HG03159 (cell line): Measurements from ENCODE around the gene C20orf96.
A peak's percentile ranks its signal among the peaks of the same experiment; 100 is the strongest.
"Not testable (repeated sequence)": the region's sequence is repeated elsewhere in the genome, so short reads cannot be mapped to it uniquely, and the experiment has no call there.

Source experiments
- ATAC-seq: cut with Tn5 transposase; IDR thresholded peaks from one replicate; pipeline ENCODE4 v1.9.1; 2021; ENCODE audit warnings: mild to moderate bottlenecking, moderate library complexity; ENCODE audit not compliant: unreplicated experiment

C20orf96 gene, protein sequence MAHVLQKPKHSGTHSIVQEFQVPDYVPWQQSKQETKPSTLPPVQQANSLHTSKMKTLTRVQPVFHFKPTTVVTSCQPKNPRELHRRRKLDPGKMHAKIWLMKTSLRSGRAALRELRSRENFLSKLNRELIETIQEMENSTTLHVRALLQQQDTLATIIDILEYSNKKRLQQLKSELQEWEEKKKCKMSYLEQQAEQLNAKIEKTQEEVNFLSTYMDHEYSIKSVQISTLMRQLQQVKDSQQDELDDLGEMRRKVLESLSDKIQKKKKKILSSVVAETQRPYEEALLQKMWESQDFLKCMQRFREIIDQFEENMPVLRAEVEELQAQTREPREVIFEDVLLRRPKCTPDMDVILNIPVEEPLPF

DNA sequence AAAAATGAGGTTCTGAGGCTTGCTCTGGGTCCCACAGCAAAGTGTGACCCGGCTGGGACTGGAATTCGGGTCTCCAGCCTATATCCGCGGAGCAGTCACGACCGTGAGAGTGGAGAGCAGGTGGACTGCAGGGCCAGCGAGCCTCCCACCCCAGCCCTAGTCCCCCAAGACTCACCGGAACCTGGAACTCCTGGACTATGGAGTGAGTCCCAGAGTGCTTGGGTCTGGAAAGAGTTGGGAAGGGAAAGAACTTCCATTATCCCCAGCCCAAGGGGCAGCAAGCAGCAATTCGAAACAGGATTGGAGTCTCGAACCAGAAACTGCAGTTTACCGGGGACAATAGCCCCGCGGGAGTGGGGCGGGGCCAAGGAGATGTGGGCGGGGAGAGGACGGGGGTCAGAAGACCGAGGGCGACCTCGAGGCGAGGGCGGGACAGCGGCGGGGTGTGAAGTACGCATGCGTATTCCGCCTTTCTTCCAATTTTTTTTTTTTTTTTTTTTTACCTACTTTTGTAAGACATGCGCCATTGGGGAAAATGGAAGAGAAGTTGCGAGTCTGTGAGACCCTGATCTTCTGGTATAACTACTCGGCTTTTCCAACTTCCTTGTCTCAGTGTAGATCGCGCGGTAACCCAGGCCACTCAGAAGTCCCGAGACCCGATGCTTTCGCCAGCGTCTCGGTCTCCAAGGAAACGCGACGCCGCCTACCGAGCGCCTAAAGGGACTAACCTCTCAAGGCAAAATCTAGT is at the start of gene C20orf96:
Gene C20orf96 (minus strand): TSS at position 667 of the 748 bp plus-strand sequence. CDS start 140 bp downstream, at position 527.
- ATAC-seq: peak; percentile 80

DNA sequence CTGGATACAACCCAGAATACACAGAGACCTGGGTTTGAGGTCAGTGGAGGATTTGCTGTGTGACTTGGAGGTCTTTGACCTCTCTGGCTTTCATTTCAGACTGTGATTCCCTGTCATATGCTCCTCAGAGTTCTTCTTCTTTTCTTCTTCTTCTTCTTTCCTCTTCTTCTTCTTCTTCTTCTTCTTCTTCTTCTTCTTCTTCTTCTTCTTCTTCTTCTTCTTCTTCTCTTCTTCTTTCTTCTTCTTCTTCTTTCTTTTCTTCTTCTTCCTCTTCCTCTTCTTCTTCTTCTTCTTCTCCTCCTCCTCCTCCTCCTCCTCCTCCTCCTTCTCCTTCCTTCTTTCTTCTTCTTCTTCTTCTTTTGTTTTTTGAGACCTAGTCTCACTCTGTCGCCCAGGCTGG is 45.5 kb upstream of the C20orf96 start:
- ATAC-seq: not testable (repeated sequence)

DNA sequence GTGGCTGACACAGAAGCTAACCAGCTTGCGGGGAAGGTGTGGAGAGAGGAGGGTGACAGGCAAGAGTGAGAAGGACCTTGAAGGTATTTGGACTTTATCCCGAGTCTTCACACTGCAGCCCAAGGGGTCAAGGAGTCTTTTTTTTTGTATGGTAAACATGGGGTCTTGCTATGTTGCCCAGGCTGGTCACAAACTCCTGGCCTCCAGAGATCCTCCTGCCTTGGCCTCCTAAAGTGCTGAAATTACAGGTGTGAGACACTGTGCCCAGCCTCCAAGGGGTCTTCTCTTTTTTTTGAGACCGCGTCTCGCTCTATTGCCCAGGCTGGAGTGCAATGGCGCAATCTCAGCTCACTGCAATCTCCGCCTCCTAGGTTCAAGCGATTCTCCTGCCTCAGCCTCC is 44.0 kb upstream of the C20orf96 start:
- no peak for ATAC-seq

DNA sequence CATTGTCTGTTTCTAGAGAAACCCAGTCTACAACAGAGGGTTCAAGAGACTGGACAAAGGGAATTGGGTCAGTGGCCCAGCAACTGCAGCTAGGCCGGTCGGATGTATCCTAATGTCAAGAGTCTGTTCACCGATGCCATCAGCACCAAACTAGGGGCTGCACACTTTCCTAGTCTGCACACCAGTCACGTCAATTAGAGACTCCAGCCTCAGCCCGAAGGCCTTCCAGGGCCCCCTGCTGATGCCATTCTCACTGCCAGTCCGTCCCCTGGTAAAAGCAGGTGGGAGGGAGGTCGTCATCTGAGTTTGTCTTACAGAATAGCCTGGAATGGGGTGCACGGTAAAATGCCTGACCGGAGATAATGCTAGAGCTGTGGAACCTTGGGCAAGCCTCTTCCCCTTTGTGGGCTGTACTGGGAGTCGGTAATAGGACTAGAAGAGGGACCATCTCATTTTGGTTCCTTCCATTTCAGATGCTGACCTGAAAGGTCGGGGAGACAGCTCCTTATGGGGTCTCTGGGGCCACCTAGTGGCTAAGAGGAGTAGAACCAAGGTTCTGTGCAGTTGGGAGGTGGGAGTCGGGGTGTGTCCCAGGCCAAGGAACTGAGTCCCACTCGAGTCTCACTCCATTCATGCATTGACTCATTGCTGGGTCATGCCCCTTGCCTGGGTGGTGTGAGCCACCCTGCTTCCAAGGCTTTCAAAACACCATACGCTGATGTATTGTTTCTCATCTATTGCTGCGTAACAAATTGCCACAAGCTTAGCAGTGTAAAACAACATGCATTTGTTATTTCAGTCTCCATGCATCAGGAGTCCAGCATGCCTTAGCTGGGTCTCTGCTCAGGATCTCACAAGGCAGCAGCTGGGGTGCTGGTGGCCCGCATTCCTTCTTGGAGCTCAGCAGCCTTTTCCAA is 39.9 kb upstream of the C20orf96 start:
- ATAC-seq: no peak

DNA sequence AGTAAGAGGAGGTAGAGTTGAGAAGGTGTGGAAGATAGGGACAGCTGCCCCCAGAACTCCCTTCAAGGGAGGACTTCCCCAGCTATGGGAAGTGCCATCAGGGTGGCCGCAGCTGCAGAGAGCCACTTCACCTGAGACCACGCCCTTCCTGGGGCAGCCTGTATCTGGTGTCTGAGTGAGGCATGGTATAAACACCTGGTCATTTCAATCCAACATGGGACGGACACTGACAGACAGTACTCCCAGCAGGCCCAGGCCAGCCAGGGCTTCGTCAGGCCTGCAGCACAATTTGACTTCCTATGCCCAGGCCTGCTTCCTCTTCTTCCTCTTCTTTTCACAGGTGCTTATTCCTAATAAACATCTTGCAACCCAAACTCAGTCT is 39.3 kb upstream of the C20orf96 start:
- no peak for ATAC-seq

DNA sequence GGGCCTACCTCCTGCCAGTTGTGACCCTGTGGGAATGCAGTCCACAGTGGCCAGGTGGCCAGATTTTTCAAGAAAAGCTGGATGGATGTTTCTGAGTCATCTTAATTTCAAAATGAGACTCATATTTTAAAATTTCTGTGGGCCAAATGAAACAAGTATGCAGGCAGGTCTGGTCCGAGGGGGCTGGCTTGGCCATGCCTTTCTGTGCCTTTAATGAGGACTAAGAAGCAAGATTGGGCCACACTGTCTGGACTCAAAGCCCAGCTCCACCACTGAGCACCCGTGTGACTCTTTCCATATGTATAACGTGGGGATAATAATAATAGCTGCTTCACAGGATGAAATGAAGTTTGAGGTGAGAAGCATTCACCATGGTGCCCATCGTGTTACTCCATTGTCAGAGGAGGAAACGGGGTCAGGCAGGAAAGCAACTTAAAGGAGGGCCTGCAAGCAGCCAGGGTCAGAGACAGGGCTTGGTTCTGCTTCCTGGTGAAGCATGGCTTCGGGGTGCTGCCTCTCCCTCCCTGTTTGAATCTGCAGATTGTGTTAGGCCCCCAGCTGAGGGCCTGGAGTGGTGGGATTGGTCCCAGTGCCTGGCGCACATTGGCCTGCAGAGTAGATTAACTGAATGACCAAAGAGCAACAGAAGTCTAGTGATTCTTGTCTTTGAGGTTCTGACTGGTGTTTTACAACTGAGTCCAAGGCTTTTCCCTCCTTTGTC is 38.6 kb upstream of the C20orf96 start:
- no peak for ATAC-seq

DNA sequence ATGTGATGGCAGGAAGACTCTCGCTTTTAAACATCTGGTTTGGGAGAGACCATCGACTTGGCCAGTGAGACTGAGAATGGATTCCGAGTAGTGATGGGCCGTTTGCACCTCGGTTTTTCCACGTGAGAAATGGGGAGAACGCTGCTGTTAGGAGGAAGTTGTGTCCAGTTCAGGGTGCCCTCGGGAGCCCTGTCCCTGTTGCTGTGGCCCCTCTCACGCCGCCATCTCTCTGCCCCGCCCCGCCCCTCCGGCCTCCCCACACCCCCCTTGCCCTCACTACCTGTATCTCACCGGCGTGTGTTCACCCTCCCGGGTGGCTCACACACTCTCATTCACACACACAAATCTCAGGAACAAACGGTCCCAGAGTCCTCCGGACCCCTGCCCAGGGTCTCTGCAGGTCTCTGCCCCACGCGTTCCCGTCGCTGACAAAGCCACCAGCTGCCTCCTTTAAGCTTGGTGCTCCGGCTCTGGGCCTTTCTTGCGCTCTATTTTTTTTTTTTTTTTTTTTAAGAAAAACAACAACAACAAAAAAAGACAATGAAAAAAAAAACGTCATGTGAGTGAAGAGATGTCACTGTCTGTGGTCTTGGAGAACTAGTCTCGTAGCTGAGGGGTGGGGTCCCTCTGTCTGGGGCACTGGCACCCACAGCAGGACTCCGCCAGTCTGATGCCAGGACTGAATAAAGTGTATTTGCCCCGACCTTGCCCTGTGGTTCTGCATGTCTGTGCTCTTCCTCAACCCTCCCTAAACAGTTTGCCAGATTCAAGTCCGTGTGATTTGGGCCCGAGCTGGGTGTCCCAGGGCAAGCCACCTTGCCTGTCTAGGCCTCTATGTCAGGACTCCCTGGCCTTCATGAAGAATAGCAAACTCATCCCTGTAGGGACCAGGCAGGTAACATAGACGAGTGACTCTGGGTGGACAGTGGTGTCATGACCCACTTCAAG is 37.8 kb upstream of the C20orf96 start:
- no peak for ATAC-seq

DNA sequence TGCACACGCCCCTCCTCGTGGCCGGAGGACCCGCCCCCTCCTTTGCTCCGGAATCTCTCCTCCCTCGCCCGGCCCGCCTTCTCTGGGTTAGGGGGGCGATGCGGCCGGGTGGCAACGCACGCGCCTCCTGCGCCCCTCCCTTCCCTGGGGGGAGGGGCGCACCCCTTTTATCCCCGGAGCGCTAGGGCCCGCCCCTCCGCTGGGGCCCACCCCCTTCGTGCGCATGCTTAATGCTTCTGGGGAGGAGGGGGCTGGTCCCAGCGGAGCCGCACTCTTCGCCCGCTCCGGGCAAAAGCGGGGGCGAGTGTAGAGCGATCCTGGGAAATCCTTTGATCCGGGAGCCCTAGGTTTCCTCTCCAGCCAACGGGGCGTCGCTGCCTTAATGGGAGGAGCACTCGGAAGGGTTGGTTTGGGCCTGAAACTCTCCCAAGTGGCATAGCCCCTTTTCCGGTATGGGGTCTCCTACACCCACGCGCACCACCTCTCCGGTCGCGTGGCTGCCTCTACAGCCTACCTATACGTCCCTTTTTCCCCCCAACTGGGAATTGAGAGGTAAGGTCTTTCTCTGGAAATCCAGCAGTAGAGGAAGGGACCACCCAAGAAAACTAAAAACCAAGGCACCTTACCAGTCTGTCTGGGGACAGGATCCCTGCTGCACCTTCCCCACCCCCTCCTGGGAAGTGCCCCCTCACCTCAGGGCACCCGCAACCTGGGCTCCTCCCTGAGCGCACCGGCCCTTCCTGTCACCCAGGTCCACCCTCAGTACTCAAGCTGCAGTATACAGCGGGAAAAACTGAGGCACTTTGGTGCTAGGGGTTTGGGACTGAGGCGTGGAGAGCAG is 36.9 kb upstream of the C20orf96 start:
- ATAC-seq: no peak

DNA sequence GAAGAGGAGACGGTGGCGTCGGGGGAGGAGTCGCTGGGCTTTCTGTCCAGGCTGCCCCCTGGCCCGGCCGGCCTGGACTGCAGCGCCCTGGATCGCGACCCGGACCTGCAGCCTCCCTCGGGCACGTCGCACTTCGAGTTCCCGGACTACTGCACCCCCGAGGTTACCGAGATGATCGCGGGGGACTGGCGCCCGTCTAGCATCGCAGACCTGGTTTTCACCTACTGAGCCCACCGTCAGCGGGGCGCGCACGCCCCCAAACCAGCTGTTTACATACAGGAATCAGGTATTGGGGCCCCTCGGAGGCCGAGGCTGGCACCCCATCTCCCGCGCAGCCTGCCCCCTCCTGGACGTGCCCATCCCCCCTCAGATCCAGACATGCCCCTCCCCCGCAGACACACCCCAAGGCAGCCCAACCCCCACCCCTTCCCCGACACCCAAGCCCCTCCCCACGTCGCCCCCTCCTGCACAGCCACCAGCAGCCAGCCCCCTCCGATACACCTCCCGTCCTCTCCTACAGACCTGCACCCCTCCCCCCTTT is 36.2 kb upstream of the C20orf96 start:
- no peak for ATAC-seq

DNA sequence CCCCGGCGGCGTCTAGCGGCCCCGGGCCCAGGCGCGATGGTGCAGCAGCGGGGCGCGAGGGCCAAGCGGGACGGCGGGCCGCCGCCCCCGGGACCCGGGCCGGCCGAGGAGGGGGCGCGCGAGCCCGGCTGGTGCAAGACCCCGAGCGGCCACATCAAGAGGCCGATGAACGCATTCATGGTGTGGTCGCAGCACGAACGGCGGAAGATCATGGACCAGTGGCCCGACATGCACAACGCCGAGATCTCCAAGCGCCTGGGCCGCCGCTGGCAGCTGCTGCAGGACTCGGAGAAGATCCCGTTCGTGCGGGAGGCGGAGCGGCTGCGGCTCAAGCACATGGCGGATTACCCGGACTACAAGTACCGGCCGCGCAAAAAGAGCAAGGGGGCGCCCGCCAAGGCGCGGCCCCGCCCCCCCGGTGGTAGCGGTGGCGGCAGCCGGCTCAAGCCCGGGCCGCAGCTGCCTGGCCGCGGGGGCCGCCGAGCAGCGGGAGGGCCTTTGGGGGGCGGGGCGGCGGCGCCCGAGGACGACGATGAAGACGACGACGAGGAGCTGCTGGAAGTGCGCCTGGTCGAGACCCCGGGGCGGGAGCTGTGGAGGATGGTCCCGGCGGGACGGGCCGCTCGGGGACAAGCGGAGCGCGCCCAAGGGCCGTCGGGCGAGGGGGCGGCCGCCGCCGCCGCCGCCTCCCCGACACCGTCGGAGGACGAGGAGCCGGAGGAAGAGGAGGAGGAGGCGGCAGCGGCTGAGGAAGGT is 35.5 kb upstream of the C20orf96 start:
- ATAC-seq: peak; percentile 9

DNA sequence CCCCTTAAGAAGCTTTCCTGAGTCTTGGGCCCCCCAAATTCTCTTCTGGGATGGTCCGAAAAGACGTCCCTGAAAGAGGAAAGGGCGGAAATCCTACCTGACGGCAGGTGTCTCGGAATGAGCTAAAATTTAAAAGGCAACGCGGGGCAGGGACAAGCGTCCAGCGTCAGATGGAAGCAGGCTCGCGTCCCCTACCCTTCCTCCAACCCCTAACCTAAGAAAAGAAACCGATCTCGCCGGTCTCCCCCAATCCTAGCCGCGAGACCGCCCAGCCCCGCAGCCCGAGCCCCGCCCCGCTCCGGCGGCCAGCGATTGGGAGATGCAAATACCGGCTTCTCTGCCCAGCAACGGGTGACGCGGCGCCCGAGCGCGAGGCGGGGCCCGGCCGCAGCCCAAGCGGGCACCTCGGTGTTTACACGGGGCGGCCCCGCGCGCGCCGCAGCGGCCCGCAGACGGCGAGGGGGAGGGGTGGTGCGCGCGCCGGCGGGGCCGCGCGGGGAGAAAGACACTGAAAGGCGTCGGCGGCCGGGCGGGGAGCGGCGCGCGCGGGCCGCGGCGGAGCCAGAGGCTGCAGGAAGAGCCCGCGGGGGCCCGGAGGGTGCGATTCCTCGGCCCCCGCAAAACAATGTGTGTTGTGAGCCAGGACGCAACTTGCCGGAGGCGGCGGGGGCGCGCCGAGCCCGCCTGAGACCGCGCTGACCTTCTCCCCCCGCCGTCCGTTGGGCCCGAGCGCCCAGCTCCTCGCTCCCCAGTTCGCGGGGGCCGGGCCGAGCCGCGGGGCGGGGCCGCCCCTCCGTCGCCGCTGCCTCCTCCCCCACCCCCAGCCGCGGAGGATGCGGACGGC is 34.7 kb upstream of the C20orf96 start, which contains the start of gene SOX12:
Gene SOX12 (plus strand): TSS at position 508 of the 844 bp plus-strand sequence. CDS start 373 bp downstream, outside the sequence.
- ATAC-seq: peak; percentile 69

DNA sequence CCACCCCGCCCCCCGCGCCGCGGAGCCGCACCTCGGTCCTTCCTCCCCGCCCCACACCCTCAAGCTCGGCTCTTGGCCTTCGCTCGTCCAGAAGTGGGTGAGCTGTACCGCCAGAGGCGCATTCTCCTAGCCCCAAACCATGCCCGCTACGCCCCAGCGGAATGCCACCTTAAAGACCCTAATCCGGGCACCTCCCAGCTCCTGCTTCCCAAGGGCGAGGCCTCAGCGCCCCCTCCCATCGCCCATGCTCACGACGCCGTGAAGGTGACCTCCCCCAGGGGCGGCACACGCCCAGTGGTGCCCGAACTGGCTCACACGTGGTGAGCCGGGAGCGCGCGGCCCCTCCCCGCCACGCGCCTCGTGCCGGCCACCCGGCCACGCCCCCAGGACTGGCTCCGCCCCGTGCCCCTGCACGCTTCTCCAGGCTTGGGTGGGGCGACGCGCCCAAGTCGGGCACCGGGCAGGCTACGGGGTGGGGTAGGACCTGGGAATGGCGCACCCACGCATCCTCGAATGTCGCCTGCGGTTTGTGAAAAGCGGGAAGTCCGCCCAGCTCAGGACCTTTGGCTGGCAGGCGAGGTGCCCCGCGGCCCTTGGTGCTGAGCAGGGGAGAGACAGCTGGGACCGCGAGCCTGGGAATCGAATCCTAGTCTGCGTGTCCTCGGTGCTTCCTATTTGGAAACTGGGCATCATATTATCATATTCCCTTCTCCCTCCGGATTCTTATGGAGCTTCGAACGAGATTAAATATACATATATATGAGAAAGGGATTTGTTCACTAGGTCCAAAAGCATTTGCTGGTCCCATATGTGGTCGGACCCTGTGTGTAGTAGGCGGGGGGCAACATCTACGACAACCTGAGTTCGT is 33.9 kb upstream of the C20orf96 start:
- peak; percentile 45 for ATAC-seq

DNA sequence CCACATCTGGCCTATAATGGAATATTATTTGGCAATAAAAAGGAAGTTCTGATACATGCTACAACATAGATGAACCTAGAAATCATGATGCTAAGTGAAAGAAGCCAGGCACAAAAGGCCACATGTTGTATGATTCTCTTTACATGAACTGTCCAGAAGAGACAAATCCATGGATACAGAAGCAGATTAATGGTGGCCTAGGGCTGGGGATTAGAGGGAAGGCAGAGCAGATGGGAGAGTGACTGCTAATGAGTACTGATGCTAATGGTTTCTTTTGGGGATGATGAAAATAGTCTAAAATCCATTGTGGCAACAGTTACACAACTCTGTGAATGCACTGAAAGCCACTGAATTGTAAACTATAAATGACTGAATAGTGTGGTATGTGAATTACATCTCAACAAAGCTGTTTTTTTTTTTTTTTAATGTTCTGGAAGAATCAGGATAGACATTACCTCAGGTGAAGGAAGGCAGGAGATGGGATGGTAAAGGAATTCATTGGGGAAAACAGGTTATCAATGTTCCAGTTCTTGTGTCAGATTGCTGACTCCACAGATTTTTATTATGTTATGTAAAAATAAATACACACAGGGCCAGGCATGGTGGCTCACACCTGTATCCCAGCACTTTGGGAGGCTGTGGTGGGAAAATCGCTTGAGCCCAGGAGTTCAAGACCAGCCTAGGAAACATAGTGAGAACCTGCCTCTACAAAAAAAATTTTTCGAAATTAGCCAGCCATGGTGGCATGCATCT is 25.9 kb upstream of the C20orf96 start:
- no peak for ATAC-seq

DNA sequence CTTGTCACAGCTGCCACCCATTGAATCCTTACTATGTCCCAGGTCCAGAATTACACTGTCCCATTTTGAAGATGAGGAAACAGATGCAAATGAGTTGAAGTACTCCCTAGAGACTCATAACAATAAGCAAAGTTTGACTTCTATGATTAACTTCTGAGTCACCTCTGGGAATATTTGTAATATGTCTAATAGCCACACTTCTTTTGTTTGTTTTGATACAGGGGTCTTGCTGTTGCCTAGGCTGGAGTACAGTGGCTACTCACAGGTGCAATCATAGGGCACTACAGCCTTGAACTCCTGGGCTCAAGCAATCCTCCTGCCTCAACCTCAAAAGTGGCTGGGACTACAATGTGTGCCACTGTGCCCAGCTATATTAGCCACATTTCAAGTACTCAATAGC is 23.4 kb upstream of the C20orf96 start:
- no peak for ATAC-seq

DNA sequence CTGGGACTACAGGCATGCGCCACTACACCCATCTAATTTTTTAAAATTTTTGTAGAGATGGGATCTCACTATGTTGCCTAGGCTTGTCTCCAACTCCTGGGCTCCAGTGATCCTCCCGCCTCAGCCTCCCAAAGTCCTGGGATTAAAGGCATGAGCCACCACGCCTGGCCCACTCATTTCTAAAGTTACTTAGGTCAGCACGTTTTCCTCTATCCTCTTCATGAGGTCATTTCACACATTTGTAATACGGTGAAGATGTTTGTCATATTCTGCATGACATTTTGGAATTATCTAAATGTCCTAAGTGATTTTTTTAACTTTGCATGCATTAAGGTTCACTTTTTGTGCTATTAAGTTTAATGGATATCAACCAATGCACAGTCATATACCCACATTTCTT is 22.9 kb upstream of the C20orf96 start:
- no peak for ATAC-seq
